Activated T-cell treated with anti-CD3 and anti-CD28 coated beads, Interleukin-2, amount 50 U/mL, for 24 hours (primary cell): ENCODE results near the gene ERCC4.
A peak's percentile ranks its signal among the peaks of the same experiment; 100 is the strongest.
"Not testable (repeated sequence)": the region's sequence is repeated elsewhere in the genome, so short reads cannot be mapped to it uniquely, and the experiment has no call there.

Experiments used
- DNase-seq: peaks from one replicate; pipeline ENCODE4 v3.0.0-alpha.2; 2020
- H3K27ac Mint-ChIP-seq: 2 replicates; pipeline ENCODE4 v1.8.0; 2020; ENCODE audit warnings: mild to moderate bottlenecking, mixed read lengths
- H3K27me3 Mint-ChIP-seq: 2 replicates; pipeline ENCODE4 v1.8.0; 2020; ENCODE audit warnings: mixed read lengths
- H3K36me3 Mint-ChIP-seq: 2 replicates; pipeline ENCODE4 v1.8.0; 2020; ENCODE audit warnings: low read depth, mixed read lengths
- H3K4me1 Mint-ChIP-seq: 2 replicates; pipeline ENCODE4 v1.8.0; 2020; ENCODE audit warnings: low read depth, mixed read lengths
- H3K4me3 Mint-ChIP-seq: 2 replicates; pipeline ENCODE4 v1.8.0; 2020; ENCODE audit warnings: mild to moderate bottlenecking, moderate library complexity, mixed read lengths
- H3K9me3 Mint-ChIP-seq: 2 replicates; pipeline ENCODE4 v1.8.0; 2020; ENCODE audit warnings: mixed read lengths

ERCC4 gene

DNA sequence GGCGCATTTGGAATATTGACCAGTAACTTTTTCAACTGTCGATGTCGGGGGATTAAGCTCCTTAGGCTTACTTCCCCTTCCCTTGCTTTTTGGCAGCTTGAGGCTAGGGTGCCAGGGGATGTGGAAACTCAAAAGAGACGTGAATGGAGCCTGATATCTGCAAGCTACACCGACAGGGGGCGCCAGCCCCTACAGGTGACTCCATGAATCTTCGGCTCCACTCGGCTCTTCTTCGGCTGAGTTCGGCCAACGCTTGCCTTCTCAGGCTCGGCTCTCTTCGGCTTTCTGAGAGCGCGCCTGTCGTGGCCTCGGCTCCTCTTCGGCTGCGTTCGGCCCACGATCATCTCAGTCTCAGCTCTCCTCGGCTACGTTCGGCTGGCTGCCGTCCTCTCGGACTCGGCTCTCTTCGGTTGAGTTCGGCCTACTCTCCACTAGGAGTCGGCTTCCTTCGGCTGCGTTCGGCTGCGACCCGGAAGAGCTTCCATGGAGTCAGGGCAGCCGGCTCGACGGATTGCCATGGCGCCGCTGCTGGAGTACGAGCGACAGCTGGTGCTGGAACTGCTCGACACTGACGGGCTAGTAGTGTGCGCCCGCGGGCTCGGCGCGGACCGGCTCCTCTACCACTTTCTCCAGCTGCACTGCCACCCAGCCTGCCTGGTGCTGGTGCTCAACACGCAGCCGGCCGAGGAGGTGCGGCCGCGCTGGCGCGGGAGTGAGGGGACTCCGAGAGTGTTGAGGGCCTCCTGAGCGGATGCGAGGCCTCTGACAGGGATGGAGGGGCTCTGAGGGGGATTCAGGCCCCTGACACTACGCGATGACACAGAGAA, at the start of gene ERCC4:
TSS of gene ERCC4 (plus strand) at position 472 of the 827 bp plus-strand sequence. CDS start at position 484, 12 bp downstream.
- Mint-ChIP-seq H3K9me3 (no peaks in the 10 kb centered on the region), H3K27me3 (no peaks in the 10 kb centered on the region), H3K36me3 (peaks cover 27% of the 10 kb centered on the region), H3K27ac (peak within 1 kb of the TSS; percentile 95), H3K4me3 (peak within 1 kb of the TSS; percentile 96), H3K4me1 (peaks cover 29% of the 10 kb centered on the region)
- peak; percentile 98 for DNase-seq

DNA sequence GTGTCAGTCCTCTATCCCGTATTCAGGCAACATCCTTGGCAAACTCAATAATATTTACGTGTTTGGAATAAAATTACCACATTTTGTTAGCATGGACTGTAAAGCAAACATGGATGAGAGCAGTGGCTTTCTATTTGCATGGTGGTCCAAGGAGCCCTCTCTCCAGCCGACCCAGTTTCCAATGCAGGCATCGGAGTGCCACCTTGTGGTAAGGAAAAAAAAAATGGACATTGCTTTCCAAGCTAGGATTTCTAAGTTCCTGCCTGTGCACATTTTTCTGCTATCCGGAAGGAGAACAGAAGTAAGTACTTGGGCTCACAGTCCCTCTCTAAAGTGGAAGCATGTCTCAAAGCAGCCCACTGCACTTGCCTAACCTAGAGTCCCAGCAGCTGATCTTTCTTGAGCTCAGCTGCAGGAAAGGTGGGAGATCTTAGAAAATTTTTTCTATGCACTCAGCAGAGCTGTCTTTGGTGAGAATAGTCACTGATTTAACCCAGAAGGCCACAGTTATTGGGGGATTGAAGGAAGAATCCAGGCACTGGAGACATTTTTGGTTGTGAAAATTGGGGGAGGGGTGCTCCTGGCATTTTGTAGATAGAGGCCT, 46.0 kb upstream of the ERCC4 start:
- no peak overlapping the region for H3K27ac Mint-ChIP-seq
- H3K36me3 Mint-ChIP-seq, result no peaks in the 10 kb centered on the region
- no peak for DNase-seq
- H3K9me3 Mint-ChIP-seq, result no peaks in the 10 kb centered on the region
- H3K4me3 Mint-ChIP-seq, result no peak overlapping the region
- no peaks in the 10 kb centered on the region for H3K4me1 Mint-ChIP-seq
- peaks cover 24% of the 10 kb centered on the region for H3K27me3 Mint-ChIP-seq

DNA sequence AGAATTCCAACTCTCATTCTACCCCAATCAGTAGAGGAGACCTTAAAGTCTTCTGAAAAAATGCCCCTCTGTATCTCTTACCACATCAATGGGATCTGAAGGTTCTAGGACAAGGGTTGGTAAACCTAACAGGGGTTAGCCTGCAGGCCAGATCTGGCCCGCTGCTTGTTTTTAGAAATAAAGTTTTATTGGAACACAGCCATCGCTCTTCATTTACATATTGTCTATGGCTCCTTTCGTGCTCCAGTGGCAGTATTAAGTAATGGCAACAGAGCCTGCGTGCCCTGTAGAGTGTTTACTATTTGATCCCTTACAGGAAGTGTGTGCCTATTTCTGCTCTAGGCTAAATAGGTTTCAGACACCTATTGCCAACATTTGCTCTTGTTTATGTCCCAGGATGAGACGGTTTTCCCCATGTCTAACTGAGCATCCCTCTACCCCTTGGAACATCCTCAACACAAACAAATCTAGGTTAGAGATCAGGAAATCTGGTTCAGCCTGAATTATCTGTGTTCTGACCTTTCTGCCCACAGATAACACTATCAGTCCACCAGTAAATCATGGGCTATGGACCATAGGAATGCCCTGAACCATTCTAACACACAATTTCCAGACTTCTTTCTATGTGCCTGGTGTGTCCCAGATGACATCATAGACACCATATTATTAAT, 44.2 kb upstream of the ERCC4 start:
- Mint-ChIP-seq H3K27ac (no peak overlapping the region), H3K9me3 (no peaks in the 10 kb centered on the region), H3K36me3 (no peaks in the 10 kb centered on the region), H3K27me3 (peaks cover 13% of the 10 kb centered on the region), H3K4me1 (no peaks in the 10 kb centered on the region), H3K4me3 (no peak overlapping the region)
- no peak for DNase-seq

DNA sequence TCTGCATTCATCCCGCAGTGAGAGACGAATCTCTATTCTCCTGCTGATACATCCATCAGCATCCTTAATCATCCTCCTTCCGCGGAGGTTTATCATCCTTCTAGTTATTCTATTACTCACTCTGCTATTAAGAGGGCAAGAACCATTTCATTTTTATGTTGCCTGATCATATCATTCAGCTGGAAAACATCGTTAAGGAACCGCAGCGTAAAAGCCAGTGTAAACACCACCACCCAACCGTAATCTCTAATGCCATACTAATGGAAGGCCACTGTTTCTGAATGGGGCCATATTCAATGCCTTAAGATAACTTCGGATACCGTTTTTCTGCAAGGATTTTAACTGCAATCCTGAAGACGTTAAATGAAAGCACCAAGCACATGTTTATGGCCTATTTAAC, 36.7 kb upstream of the ERCC4 start:
- Mint-ChIP-seq H3K27me3 (peaks cover 11% of the 10 kb centered on the region), H3K27ac (no peak overlapping the region), H3K9me3 (peaks cover 5% of the 10 kb centered on the region), H3K4me3 (no peak overlapping the region), H3K4me1 (no peaks in the 10 kb centered on the region), H3K36me3 (no peaks in the 10 kb centered on the region)
- no peak for DNase-seq

DNA sequence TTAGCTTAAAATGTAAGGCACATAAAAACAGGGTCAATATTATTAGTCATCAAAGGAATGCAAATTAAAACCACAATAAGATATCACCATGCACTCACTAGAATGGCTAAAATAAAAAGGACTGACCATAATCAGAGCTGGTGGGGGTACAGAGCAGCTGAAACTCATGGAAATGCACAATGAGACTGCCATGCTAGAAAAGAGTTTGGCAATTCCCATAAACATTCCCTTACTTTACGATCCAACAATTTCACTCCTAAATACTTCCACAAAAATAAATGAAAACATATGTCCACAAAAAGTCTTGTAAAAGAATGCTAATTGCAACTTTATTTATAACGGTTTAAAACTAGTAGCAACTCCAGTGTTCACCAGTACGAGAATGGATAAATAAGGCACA, 36.1 kb upstream of the ERCC4 start:
- no peak overlapping the region for H3K27ac Mint-ChIP-seq
- H3K9me3 Mint-ChIP-seq, result peaks cover 5% of the 10 kb centered on the region
- H3K4me3 Mint-ChIP-seq, result no peak overlapping the region
- H3K4me1 Mint-ChIP-seq, result no peaks in the 10 kb centered on the region
- DNase-seq, result no peak
- peaks cover 11% of the 10 kb centered on the region for H3K27me3 Mint-ChIP-seq
- H3K36me3 Mint-ChIP-seq, result no peaks in the 10 kb centered on the region

DNA sequence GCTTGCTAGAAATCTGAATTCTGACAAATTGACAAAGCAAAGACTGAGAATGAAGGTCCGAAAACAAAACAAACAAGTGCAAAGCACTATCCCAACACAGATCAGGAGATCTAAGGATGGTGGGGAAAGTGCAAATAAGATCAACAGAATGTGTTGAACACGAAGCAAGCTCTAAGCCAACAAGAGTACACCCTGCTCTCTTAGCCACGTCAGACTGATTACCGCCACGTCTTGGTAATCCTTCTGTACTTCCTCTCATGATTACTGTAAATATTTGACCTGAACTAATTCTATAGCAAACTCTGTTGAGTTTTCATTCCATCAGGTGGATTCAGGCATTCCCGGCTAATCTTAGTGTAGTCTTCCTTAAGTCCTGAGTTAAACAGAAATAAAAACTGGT, 34.3 kb upstream of the ERCC4 start:
- H3K36me3 Mint-ChIP-seq, result no peaks in the 10 kb centered on the region
- DNase-seq, result no peak
- peaks cover 11% of the 10 kb centered on the region for H3K27me3 Mint-ChIP-seq
- peaks cover 5% of the 10 kb centered on the region for H3K9me3 Mint-ChIP-seq
- H3K4me3 Mint-ChIP-seq, result no peak overlapping the region
- H3K27ac Mint-ChIP-seq, result no peak overlapping the region
- no peaks in the 10 kb centered on the region for H3K4me1 Mint-ChIP-seq

DNA sequence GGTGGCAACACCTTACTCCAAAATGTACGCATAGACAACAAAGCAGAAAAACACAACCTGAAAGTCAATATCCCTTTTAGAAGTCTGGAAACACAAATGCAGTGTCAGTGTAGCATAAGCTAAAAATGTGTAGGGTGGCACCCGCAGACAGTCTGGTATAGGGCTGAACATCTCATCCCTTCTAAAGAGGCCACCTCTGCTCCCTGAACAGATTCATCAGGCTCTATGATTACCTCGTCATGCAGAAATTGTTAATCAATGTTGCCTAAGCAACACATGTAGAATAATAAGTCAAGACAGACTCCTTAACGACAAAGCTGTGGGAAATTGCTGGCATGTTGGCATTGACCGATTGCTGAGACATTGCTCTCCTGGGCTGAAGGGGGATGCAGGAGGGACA, 33.3 kb upstream of the ERCC4 start:
- H3K9me3 Mint-ChIP-seq, result peaks cover 5% of the 10 kb centered on the region
- peaks cover 14% of the 10 kb centered on the region for H3K27me3 Mint-ChIP-seq
- no peak overlapping the region for H3K4me3 Mint-ChIP-seq
- no peak for DNase-seq
- no peaks in the 10 kb centered on the region for H3K4me1 Mint-ChIP-seq
- no peak overlapping the region for H3K27ac Mint-ChIP-seq
- H3K36me3 Mint-ChIP-seq, result no peaks in the 10 kb centered on the region

DNA sequence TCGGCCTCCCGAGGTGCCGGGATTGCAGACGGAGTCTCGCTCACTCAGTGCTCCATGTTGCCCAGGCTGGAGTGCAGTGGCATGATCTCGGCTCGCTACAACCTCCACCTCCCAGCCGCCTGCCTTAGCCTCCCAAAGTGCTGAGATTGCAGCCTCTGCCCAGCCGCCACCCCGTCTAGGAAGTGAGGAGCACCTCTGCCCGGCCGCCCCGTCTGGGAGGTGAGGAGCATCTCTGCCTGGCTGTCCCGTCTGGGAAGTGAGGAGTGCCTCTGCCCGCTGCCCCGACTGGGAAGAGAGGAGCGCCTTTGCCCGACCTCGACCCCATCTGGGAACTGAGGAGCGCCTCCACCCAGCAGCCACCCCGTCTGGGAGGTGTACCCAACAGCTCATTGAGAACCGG, 30.6 kb upstream of the ERCC4 start:
- not testable (repeated sequence) for H3K36me3 Mint-ChIP-seq

DNA sequence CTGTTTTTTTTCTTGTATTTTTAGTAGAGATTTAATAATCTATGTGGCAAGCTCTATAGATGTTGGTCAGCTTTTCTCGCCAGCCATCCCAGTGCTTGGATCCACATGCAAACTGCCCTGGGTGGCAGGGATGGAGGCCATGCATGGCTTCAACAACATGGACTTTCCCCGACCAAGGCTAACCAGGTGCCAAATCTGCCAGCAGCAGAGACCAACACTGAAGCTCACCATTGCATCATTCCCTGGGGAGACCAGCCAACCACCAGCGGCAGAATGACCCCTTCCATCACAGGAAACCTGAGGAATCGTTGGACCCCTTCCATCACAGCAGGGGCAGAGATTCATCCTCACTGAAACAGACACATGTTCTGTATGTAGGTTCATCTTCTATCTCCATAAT, 27.7 kb upstream of the ERCC4 start:
- Mint-ChIP-seq H3K27me3 (peaks cover 7% of the 10 kb centered on the region), H3K4me3 (no peak overlapping the region), H3K4me1 (no peaks in the 10 kb centered on the region), H3K36me3 (no peaks in the 10 kb centered on the region), H3K27ac (no peak overlapping the region), H3K9me3 (peaks cover 5% of the 10 kb centered on the region)
- DNase-seq, result no peak

More for the DNA sequence above, 30.6 kb upstream of the ERCC4 start:
- DNase-seq, H3K27ac Mint-ChIP-seq, H3K4me3 Mint-ChIP-seq, H3K4me1 Mint-ChIP-seq, H3K9me3 Mint-ChIP-seq: not testable (repeated sequence)
- H3K27me3 Mint-ChIP-seq, result peaks cover 18% of the 10 kb centered on the region

DNA sequence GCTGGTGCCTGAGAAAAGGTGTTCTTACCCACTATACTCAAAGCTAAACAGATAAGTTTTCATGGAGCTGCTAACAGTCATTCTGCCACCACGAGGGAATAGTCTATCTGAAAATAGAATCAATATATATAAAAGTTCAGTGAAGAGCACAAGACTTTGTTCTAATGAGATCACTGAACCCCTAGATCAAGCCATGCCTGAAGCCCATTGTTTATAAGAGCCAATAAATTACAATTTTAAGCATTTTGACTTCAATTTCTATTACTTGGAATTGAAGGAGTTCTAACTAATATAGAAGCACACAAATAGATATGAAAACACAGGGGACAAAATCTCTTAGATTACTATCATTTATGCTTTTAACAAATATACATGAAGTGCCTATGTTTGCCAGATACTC, 24.4 kb upstream of the ERCC4 start:
- no peak for DNase-seq
- Mint-ChIP-seq H3K9me3 (peaks cover 2% of the 10 kb centered on the region), H3K36me3 (no peaks in the 10 kb centered on the region), H3K27ac (no peak overlapping the region), H3K4me1 (no peaks in the 10 kb centered on the region), H3K4me3 (no peak overlapping the region), H3K27me3 (peaks cover 7% of the 10 kb centered on the region)

DNA sequence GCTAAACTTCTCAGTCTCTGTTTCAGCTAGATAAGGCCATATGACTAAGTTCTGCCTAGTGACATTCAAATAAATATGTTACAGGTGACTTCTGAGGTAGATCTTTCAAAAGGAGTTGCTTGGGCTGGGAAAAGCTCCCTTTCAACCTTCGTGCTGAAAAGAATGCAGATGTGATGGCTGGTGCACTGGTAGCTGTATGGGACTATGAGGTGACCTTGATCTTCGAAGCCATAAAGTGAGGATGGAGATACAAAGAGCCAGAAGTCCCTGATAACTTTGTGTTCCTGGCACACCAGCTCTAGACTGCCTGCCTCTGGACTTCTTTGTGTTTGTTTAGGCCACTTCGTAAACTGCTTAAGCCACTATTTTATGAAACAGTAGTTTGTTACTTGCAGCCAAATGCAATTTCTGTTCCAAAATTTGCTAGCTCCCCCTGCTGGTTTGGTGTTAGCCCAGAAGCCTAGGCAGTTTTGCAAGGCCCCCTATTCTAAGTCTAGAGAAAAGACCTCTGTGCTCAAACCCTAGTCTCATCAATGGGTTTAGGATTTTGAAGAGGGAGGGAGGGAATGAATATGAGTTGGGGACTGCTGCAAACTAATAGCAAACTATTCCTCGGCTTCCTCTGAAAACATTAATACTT, 23.3 kb upstream of the ERCC4 start:
- no peak overlapping the region for H3K27ac Mint-ChIP-seq
- H3K27me3 Mint-ChIP-seq, result peaks cover 4% of the 10 kb centered on the region
- no peaks in the 10 kb centered on the region for H3K4me1 Mint-ChIP-seq
- peaks cover 3% of the 10 kb centered on the region for H3K9me3 Mint-ChIP-seq
- no peaks in the 10 kb centered on the region for H3K36me3 Mint-ChIP-seq
- DNase-seq, result no peak
- H3K4me3 Mint-ChIP-seq, result no peak overlapping the region

DNA sequence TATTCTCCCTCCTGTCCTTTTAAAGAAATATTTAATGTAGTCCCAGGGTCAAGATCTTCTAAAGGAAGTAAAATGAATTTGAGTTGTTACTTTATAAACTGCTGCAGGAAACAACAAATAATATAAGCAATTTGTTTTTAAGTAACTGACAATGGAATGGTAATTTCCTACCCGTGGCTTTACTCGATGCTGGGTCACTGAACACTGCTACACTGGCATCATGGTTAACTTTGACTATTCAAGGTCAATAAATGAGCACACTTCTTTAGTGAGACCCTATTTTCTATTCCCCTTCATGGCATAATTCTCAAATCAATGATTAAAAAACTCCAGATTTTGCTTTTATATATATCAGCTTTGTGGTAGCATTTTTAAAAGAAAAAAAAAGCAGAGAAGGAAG, 22.1 kb upstream of the ERCC4 start:
- DNase-seq, result no peak
- Mint-ChIP-seq H3K36me3 (no peaks in the 10 kb centered on the region), H3K4me1 (no peaks in the 10 kb centered on the region), H3K4me3 (no peak overlapping the region), H3K9me3 (peaks cover 5% of the 10 kb centered on the region), H3K27ac (no peak overlapping the region), H3K27me3 (peaks cover 10% of the 10 kb centered on the region)

DNA sequence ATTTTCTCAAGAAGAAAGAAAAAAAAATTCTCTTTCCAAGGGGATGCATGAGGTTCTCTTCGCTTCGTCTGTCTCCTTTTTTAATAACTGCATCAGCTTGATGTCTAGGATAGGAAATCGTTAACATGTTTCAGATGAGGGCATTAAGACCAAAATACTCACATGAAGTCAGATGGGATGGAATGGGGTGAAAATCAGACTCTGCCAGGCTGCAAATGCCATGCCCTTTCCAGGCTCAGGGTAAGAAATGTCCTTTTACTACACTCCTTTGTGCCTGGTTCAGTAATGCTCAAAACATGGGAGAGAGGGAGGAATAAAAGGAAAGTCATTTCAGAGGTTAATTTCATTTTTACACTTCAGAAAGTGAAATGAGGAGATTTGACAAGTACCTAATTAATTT, 21.7 kb upstream of the ERCC4 start:
- H3K27me3 Mint-ChIP-seq, result peaks cover 14% of the 10 kb centered on the region
- no peaks in the 10 kb centered on the region for H3K4me1 Mint-ChIP-seq
- no peak overlapping the region for H3K4me3 Mint-ChIP-seq
- DNase-seq, result no peak
- H3K9me3 Mint-ChIP-seq, result peaks cover 5% of the 10 kb centered on the region
- H3K36me3 Mint-ChIP-seq, result no peaks in the 10 kb centered on the region
- no peak overlapping the region for H3K27ac Mint-ChIP-seq

DNA sequence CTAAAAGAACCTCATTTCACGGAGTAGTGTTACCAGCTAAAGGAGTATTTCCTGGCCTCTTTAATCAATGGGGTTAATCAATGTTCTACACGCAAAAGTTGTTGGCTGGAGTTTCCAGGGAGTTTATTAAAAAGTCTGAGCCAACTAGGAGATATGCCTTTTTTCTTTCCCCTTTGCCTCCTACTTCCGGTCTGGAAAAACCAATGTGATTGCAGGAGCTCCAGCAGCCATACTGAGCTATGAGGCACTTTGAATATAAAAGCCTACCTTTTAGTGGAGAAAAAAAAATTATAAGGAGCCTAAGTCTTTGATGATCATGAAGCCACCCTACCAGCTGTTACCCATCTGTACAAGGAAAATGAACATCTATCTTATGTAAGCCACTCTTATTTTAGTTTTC, 17.9 kb upstream of the ERCC4 start:
- Mint-ChIP-seq H3K9me3 (peaks cover 2% of the 10 kb centered on the region), H3K27me3 (peaks cover 35% of the 10 kb centered on the region), H3K4me3 (no peak overlapping the region), H3K4me1 (no peaks in the 10 kb centered on the region), H3K27ac (no peak overlapping the region), H3K36me3 (no peaks in the 10 kb centered on the region)
- DNase-seq, result no peak

DNA sequence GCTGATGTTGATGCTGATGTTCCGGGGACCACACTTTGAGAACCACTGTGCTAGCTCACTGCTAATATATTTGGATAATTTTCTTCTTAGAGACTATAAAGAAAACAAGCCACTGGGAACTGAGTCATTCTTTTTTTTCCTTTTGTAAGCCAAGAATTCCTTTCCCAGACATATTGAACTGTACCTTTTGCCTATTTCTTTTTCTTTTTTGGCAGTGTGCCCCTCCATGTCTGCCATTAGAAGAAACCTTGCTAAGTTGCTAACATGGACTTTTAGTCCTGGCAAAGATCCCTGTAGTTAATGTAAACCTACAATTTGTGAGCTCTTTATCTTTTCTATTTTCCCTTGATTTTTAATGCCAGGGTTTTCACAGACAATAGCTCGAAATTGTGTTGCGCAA, 17.3 kb upstream of the ERCC4 start:
- Mint-ChIP-seq H3K27me3 (peaks cover 41% of the 10 kb centered on the region), H3K4me3 (no peak overlapping the region), H3K4me1 (no peaks in the 10 kb centered on the region), H3K36me3 (no peaks in the 10 kb centered on the region), H3K9me3 (peaks cover 2% of the 10 kb centered on the region), H3K27ac (no peak overlapping the region)
- no peak for DNase-seq
